SH-SY5Y (cell line): ENCODE results near the gene RBCK1.

Experiments
- GATA2 ChIP-seq: IDR thresholded peaks from 2 replicates; pipeline ENCODE4 v1.6.1; 2011; ENCODE audit warnings: mild to moderate bottlenecking, low read depth, low read length
- GATA3 ChIP-seq: IDR thresholded peaks from 2 replicates; pipeline ENCODE4 v1.6.1; 2011; ENCODE audit warnings: low read depth, mild to moderate bottlenecking, low read length, moderate library complexity

- TF ChIP-seq GATA2, result no peak
- TF ChIP-seq GATA3, result no peak
These were observed 7.4 kb upstream of the RBCK1 start for GRCh38 chr20:400454-401275.
